Measurements from ENCODE around the gene NOTCH1. TPM values are rescaled to one million over a fixed set of nuclear protein-coding genes. Genes with fewer than 3 reads are reported as not detected.

The NOTCH1 gene
- total RNA-seq, 4 donors from 2014 or later = 48.6 to 90.6 (median 58.8) TPM

- H3K36me3 ChIP-seq = peaks cover 71 to 97% (median 87%) of the 10 kb centered on the region in 4 donors
- H3K4me1 ChIP-seq = peaks cover 0 to 6% (median 0%) of the 10 kb centered on the region in 4 donors
- no peak for DNase-seq (ENCODE audit: extremely low spot score)
- no peaks in the 10 kb centered on the region for H3K9me3 ChIP-seq
- WGBS = 93% methylated on average over 18 of the region's 27 CpGs
- no peak for TF ChIP-seq CTCF (IDR thresholded peaks at IDR 0.05)
- TF ChIP-seq POLR2A (IDR thresholded peaks at IDR 0.05; ENCODE audit: low read depth) = no peak
- TF ChIP-seq POLR2AphosphoS5 (IDR thresholded peaks at IDR 0.05) = no peak
- no peak for TF ChIP-seq EP300 (IDR thresholded peaks at IDR 0.05)
- H3K27ac ChIP-seq (replicated peaks in 1 of 4) = no peak overlapping the region
- H3K4me3 ChIP-seq = no peak overlapping the region
- intact Hi-C loops (cut with DNase I) = no loop called here
- no peaks in the 10 kb centered on the region for H3K27me3 ChIP-seq
These were observed 71.7 kb downstream of the NOTCH1 start for GRCh38 chr9:136474021-136474640.

GRCh38 chr9:136473354-136473721, 72.5 kb downstream of the NOTCH1 start:
- intact Hi-C loops (cut with DNase I) = no loop called here
- no peak for DNase-seq (ENCODE audit: extremely low spot score)
- peaks cover 0 to 6% (median 0%) of the 10 kb centered on the region in 4 donors for H3K4me1 ChIP-seq
- no peaks in the 10 kb centered on the region for H3K27me3 ChIP-seq
- no peaks in the 10 kb centered on the region for H3K9me3 ChIP-seq
- no peak for TF ChIP-seq POLR2AphosphoS5 (IDR thresholded peaks at IDR 0.05)
- TF ChIP-seq CTCF (IDR thresholded peaks at IDR 0.05) = no peak
- TF ChIP-seq POLR2A (IDR thresholded peaks at IDR 0.05; ENCODE audit: low read depth) = no peak
- no peak for TF ChIP-seq EP300 (IDR thresholded peaks at IDR 0.05)
- no peak overlapping the region for H3K4me3 ChIP-seq
- no peak overlapping the region for H3K27ac ChIP-seq (replicated peaks in 1 of 4)
- H3K36me3 ChIP-seq = peaks cover 73 to 100% (median 95%) of the 10 kb centered on the region in 4 donors
- 91% methylated on average over 14 of the region's 14 CpGs for WGBS

- no peak for TF ChIP-seq POLR2A (IDR thresholded peaks at IDR 0.05; ENCODE audit: low read depth)
- no peak for TF ChIP-seq CTCF (IDR thresholded peaks at IDR 0.05)
- no peak for TF ChIP-seq POLR2AphosphoS5 (IDR thresholded peaks at IDR 0.05)
- no peak for TF ChIP-seq EP300 (IDR thresholded peaks at IDR 0.05)
- H3K4me3 ChIP-seq = no peak overlapping the region
- H3K9me3 ChIP-seq = no peaks in the 10 kb centered on the region
- H3K36me3 ChIP-seq = peaks cover 78 to 100% (median 99%) of the 10 kb centered on the region in 4 donors
- no peak overlapping the region for H3K27ac ChIP-seq (replicated peaks in 1 of 4)
- DNase-seq (ENCODE audit: extremely low spot score) = no peak
- peaks cover 0 to 6% (median 0%) of the 10 kb centered on the region in 4 donors for H3K4me1 ChIP-seq
- H3K27me3 ChIP-seq = no peaks in the 10 kb centered on the region
- WGBS = 87% methylated on average over 16 of the region's 28 CpGs
- intact Hi-C loops (cut with DNase I) = no loop called here
These were observed 73.1 kb downstream of the NOTCH1 start for GRCh38 chr9:136472640-136473353.

- Histone ChIP-seq H3K4me1 (peaks cover 0 to 6% (median 0%) of the 10 kb centered on the region in 4 donors), H3K4me3 (no peak overlapping the region), H3K36me3 (peaks cover 81 to 100% (median 100%) of the 10 kb centered on the region in 4 donors), H3K9me3 (no peaks in the 10 kb centered on the region), H3K27ac (replicated peaks in 1 of 4) (no peak overlapping the region), H3K27me3 (no peaks in the 10 kb centered on the region)
- no peak for DNase-seq (ENCODE audit: extremely low spot score)
- intact Hi-C loops (cut with DNase I) = no loop called here
- no peak for TF ChIP-seq POLR2AphosphoS5 (IDR thresholded peaks at IDR 0.05)
- no peak for TF ChIP-seq POLR2A (IDR thresholded peaks at IDR 0.05; ENCODE audit: low read depth)
- no peak for TF ChIP-seq EP300 (IDR thresholded peaks at IDR 0.05)
- TF ChIP-seq CTCF (IDR thresholded peaks at IDR 0.05) = no peak
- WGBS = 95% methylated on average over 18 of the region's 19 CpGs
These were observed 73.9 kb downstream of the NOTCH1 start for GRCh38 chr9:136471802-136472487.
